CD4-positive, alpha-beta T cell treated with Interleukin-6 for 4 hours (primary cell): ENCODE results near the gene ID1.
"Not testable (repeated sequence)": the region's sequence is repeated elsewhere in the genome, so short reads cannot be mapped to it uniquely, and the experiment has no call there.

ENCODE experiments used
- DNase-seq: peaks from one replicate; pipeline ENCODE4 v3.0.0-alpha.2; 2020; ENCODE audit warnings: mixed read lengths

Gene ID1

DNA sequence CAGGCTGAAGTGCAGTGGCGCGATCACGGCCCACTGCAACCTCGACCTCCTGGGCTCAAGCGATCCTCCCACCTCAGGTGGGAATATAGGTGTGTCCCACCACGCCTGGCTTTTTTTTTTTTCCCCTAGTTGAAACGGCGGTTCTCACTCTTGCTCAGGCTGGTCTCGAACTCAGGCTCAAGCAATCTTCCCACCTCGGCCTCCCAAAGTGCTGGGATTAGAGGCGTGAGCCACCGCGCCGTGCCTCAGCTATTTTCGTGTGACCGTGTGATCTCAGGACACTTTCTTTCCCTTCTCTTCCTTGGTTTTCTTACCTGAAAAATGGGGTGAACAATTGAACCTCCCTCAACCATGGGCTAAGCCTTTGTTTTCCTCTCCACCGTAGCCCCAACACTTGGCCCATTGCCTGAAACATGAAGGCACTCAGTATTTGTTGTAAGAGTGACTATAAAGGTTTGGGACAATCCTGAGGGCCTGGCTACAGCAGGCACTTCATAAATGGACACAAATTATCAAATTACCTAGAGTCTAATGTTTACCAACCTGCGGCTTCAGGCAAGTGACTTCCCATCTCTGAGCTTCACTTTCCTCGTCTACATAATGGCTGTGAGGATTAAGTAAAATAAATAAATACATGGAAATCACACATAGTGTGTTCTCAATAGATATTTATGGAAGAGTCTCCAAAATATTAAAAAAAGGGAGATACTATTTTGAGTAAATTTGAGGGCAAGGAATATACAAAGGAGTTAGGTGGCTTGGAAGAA is 31.4 kb upstream of the ID1 start:
- no peak for DNase-seq

DNA sequence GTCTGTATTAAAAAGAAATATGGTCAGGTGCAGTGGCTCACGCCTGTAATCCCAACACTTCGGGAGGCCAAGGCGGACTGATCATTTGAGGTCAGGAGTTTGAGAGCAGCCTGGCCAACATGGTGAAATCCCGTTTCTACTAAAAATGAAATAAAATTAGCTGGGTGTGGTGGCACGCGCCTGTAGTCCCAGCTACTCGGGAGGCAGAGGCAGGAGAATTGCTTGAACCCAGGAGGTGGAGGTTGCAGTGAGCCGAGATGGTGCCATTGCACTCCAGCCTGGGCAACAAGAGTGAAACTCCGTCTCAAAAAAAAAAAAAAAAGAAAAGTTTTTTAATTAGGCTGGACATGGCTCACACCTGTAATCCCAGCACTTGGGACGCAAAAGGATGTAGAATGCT is 30.1 kb upstream of the ID1 start:
- DNase-seq: not testable (repeated sequence)

DNA sequence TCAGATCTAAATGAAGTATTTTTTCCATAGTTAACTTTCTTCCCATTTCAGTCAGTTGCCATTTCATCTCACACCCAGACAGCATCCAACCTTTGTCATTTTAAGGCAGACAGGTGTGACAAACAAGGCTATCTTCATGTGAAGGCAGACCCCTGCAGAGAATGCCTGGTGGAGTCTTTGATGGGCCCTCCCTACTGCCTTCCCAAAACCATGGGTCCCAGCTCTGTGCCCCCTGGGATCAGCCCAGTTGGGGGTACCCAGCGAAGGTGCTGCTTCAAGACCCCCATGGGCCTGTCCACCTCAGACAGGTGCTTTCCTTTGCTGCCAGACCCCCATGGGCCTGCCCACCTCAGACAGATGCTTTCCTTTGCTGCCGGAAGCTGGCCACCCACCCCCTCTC is 28.3 kb upstream of the ID1 start:
- no peak for DNase-seq

DNA sequence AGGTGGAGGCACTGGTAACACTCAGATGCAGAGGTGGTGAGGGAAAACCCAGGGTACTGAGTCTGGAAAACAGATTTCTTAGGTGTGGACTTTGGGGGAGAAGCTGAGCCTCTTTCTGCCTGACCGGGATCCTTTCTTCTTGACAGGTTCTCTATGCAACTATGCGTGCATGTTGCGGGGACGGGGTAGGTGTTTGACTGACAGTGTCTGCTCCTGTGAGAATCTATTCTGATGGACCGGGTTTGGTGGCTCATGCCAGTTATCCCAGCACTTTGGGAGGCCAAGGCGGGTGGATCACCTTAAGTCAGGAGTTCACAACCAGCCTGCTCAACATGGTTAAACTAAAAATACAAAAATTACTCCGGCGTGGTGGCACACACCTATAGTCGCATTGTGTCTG is 27.9 kb upstream of the ID1 start:
- no peak for DNase-seq

DNA sequence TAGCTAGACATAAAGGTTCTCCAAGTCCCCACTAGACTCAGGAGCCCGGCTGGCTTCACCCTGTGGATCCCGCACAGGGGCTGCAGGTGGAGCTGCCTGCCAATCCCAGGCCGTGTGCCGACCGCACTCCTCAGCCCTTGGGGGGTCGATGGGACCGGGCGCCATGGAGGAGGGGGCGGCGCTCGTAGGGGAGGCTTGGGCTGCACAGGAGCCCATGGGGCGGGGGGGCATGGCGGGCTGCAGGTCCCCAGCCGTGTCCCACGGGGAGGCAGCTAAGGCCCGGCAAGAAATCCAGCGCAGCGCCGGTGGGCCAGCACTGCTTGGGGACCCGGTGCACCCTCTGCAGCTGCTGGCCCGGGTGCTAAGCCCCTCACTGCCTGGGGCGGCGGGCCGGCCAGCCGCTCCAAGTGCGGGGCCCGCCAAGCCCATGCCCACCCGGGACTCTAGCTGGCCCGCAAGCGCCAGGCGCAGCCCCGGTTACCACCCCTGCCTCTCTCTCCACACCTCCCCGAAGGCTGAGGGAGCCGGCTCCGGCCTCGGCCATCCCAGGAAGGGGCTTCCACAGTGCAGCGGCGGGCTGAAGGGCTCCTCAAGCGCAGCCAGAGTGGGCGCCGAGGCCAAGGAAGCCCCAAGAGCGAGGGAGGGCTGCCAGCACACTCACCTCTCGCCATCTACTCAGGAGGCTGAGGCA is 26.5 kb upstream of the ID1 start:
- DNase-seq: no peak

DNA sequence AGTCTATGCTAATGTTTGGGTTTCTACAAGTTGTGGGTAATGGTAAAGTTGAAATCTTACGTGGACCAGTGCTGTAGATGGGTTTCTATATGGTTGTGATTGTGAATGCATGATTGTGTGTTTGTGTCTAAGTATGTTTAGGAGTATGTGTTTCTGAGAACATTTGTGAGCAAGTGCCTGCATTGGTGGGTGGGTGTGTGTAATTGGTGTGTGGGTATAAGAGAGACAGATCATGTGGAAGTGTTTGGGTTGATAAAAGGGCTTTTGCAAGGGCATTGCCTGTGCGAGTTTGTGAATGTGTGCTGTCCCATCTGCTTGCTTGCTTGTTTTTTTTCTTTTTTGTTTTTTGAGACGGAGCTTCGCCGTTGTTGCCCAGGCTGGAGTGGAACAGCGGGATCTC is 25.8 kb upstream of the ID1 start:
- no peak for DNase-seq

DNA sequence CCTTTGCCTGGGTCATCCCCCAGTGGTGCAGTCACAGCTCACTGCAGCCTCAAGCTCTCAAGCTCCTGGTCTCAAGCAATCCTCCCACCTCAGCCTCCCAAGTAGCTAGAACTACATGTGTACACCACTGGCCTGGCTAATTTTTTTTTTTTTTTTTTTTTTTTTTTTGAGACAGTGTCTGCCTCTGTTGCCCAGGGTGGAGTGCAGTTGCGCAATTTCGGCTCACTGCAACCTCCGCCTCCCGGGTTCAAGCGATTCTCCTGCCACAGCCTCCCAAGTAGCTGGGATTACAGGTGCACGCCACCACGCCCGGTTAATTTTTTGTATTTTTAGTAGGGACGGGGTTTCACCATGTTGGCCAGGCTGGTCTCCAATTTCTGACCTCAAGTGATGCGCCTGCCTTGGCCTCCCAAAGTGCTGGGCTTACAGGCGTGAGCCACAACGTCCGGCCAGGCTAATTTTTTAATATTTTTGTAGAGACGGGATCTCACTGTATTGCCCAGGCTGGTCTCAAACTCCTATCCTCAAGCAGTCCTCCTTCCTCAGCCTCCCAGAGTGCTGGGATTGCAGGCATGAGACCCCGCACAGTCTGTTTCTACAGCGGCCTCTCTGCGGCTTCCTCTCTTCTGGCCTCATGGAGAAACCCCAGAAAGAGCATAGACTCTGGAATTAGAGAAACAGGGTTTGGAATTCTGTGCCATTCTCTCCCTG is 25.0 kb upstream of the ID1 start:
- DNase-seq: not testable (repeated sequence)

DNA sequence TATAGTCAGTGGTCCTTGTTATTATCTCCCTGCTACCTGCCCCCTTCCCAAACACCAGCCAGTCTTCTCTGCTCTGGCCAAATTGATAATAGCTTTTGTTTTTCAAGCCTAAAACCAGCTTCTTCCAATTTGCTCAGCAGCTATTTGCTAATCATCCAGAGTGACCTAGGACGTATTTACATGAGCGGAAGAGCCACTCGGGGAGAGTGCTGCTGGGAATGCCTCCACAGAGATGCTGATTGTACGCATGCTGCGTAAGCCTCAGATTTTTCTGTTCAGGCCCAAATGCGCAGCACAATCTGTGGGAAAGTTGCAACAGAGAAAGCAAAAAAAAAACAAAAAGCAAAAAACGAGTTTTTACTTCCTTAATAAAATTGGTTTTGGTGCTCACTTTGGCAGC is 24.4 kb upstream of the ID1 start:
- no peak for DNase-seq

DNA sequence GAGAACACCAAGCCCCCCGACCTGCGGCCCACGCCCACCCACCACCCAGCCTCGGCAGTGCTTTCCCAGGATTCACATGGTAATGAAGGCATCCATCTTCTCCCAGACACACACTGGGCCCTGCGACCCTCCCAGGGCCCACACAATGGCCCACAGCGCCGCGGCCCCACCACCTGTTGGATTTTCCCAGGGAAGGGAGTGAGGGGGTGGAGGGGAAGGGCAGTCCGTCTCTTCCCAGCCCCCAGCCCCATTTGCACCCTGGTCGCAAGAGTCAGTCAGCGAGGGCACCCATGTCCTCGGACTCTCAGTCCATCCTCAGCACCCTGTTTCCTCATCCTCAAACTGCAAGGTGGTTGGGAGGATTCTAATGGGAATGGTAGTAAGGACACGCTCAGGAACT is 23.7 kb upstream of the ID1 start:
- DNase-seq: no peak

DNA sequence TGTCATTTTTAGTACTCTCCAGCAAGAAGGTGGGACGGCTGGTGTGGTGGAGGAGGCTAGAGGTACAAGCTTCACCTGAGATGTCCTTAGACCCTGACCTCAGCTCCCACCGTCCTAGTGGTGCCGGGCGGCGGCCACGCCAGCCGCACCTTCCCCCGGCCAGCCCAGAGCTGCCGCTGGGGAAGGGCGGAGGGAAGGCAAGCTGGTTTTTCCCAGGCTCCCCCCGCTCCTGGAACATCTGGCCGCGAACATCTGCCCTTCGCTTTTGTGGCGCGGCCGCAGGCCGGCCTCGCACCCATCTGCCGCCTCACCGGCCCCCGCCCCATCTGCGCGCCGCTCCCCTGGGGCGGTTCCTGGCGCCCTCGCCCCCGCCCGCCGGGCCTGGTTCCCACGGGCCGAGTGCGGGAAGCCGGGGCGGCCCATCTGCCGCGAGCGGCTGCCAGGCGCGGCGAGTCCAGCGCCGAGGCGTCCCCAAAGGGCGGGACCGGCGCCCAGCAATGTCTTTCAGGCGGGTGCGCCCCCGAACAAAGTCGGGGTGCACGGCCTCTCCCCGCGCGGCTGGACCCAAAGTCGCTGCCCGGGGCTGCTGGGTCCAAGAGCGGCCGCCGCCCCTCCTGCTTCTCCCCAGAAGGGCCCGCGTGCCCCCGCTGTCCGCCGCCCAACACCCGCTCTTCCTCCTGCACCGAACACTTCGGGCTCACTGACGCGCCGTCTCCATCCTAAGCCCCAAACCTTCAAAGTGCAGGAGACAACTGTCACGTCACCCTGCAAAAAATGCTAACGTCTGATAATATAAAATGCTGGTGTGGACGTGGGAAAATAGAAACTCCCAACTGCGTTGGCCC is 17.3 kb upstream of the ID1 start:
- DNase-seq: no peak

DNA sequence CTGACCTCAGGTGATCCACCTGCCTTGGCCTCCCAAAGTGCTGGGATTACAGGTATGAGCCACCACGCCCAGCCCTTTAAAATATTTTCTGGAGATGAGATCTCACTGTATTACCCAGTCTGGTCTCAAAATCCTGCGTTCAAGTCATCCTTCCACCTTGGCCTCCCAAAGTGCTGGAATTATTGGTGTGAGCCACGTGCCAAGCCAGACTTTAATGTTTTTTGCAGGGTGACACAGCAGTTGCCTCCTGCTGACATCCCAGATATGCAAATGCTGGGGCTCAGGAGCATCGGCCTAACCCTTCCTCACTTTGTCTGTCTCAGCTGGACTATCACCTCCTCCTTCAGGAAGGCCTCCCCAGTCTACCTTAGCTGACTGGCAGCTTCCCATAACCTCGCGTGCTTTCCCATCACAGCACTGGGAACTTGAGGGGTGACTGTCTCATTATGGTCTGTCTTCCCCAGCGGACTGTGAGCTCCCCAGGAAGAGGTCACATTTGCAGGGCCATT is 14.3 kb upstream of the ID1 start:
- no peak for DNase-seq

DNA sequence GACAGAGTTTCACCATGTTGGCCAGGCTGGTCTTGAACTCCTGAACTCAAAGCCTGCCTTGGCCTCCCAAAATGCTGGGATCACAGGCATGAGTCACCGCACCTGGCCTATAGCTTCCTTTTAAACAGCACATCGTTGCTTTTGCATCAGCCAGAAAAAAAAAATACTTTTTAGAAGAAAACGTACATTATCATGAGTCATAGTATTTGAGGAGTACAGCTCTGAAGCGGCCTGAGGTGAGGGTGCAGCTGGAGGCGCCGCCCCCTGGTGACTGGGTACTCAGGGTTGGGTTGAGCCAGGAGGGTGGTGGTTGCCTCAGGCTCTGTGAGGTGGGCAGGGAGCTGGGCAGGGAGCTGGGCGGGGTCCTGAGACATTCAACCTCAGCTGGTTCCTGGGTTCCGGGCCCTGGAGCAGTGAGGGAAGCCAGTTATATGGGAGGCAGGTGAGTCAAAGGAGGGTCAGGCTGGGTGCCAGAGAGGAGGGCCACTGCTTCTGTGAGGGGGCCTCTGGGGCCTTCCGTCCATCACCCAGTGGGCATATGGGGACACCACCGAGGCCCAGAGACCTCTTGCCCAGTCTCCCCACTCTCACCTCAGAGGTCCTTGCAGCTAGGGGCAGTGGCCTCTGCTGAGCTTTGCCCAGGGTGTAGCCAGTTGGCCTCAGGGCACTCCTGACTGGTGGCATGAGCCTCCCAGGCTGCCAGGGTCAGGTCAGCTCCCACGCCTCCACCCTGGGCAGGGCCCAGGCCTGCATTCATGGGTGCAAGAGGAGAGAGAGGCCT is 11.7 kb upstream of the ID1 start:
- DNase-seq: no peak

DNA sequence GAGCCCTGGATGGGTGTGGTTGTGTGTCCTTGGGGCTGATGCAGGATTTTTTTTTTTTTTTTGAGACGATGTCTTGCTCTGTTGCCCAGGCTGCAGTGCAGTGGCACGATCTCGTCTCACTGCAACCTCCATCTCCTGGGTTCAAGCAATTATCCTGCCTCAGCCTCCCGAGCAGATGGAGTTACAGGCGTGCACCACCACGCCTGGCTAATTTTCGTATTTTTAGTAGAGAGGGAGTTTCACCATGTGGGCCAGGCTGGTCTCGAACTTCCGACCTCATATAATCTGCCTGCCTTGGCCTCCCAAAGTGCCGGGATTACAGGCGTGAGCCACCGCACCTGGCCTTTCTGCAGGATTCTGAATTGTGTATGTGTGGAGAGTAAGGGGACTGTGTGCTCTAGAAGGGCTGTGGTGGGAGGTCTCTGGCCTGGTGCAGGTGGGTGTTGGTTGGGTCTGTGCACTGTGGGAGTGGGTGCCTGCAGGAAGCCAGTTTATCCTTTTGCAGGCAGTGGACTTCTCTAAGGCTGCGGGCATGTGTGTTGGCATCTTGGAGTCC is 11.0 kb upstream of the ID1 start:
- no peak for DNase-seq

DNA sequence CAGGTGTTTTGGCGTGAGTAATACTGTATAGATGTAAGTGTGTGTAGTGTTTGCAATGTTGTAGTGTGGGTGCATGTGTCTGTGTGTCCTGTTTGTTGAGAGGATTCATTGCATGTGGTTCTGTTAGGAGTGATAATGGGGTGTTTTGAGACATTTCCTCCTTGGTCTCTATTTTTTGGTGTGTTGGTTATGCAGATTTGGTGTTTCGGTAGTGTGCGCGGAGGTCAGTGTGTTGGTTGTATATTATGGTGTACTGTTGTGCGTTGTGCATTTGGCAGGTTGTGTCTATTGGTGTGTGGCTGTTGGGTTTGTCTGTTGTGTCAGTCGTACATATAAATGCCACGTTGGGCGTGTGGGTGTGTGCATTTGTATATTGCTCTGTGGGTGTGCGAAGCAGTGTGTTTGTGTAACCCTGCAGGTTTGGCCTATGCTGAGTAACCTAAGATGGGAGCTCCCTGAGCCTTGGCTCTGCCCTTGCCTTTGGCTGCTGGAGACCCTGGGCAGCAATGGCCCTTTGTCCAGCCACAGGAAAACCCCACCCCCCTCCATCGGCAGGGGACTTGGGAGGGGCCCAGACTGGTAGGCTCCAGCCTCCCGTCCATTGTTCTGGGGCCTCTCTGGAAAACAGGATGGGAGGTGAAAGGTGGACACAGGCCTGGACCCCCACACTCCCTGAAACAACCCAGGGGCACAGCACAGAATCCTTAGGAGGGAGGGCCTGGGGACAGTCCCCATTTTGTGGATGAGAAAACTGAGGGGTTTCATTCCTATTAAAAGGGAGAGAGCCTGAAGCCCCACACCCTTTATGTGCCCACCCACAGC is 10.3 kb upstream of the ID1 start:
- DNase-seq: no peak

DNA sequence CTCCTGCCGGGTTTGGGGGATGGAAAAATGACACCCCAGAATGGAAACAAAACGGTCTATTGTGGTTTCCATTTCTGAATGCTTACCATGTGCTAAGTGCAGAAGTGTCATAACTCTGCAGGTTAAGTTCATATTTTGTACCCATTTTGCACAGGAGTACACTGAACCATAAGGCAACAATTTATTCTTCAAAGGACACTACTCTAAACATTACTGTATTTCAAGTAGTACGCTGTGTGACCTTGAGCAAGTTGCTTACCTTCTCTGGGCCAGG is 9.8 kb upstream of the ID1 start:
- DNase-seq: no peak

DNA sequence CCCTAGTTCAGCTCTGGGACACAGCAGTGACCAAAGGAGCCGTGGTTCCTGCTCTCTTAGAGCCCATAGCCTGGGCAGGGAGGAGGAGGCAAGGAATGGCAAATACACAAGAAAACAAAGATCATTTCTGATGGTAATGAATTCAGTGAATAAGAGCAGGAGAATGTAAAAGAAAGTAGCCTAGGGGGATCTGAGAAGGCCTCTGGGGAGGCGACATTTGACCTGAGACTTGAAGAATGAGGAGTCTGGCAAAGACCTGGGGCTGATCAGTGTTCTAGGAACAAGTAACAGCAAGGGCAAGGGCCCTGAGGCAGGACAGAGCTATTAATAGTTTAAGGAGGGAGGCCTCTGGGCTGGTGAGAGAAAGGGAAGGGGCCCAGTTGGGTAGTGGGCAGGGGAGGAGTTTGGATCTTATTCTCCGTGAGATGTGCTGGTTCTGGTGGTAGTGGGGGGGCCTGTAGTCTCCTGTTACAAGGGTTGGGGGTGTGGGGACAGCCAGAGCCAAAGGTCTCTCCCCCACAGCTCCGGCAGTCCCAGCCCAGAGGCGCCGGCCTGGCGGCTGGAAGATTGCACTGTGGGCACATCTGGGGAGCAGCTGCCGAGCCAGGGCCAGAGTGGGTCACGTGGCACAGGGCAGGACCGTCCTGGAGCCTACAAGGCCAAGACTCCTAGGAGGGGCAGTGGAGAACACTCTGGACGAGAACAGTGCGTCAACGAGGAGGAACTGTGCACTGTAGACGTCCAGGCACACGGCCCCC is 9.3 kb upstream of the ID1 start:
- DNase-seq: no peak

DNA sequence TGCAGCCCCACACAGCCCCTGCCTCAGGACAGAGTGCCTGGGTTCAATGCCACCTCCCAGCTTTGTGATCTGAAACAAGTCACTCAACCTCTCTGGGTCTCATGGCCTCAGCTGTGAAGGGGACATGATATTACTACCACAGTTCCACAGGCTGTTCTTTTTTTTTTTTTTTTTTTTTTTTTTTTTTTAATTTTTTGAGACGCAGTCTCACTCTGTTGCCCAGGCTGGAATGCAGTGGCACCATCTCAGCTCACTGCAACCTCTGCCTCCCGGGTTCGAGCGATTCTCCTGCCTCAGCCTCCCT is 8.7 kb upstream of the ID1 start:
- DNase-seq: not testable (repeated sequence)

DNA sequence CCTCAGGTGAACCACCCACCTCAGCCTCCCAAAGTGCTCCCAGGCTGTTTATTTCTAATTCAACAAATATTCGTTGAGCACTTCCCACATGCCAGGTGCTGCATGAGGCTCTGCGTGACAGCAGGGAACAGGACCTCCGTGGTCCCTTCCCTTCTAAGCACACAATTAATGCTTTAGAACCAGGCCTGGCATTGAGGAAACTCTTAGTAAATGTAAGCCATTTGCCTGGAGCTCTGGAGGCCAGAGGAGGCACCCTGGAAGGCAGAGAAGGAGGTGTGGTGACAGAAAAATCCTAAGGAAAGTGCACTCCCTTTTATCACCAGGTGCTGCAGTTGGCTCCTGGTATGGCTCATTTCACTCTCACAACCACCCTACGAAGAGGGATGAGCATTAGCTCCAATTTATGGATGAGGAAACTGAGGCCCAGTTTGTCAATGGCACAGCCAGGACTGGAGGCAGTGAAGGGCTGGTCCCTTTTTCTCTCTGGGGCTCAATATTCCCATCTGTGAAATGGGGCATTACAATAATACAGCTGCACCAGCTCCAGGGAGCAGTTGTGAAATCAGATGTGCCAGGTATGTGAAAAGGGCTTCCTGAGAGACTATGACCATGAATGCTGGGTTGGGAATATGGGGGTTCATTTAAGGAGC is 8.1 kb upstream of the ID1 start:
- DNase-seq: no peak

DNA sequence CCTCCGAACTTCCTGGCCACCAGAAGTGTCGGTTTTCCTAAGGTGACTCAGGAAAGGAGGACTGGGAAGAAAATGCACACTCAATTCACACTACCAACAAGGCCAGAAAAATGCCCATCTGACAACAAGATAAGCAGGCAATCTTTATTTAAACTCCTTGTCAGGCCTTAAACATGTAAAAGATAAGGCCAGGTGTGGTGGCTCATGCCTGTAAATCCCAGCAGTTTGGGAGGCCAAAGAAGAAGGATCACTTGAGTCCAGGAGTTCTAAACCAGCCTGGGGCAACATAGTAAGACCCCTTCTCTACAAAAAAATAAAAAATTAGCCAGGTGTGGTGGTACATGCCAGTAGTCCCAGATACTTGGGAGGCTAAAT is 7.6 kb upstream of the ID1 start:
- DNase-seq: no peak

DNA sequence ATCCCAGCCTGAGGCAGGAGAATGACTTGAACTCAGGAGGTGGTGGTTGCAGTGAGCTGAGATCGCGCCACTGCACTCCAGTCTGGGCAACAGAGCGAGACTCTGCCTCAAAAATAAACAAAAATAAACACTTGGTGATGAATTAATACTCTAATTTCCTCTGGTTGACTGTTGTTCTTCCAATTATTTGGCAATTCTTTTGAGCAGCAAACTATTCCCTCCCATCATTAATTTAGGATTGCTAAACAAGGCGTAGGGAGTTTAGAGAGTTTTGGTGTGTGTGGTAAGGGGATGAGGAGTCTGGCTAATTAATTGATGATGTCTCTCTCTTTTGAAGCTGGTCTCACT is 2.7 kb upstream of the ID1 start:
- DNase-seq: no peak
